ENCODE results near the gene GPR37L1.
A peak's percentile ranks its signal among the peaks of the same experiment; 100 is the strongest.

The GPR37L1 gene, protein sequence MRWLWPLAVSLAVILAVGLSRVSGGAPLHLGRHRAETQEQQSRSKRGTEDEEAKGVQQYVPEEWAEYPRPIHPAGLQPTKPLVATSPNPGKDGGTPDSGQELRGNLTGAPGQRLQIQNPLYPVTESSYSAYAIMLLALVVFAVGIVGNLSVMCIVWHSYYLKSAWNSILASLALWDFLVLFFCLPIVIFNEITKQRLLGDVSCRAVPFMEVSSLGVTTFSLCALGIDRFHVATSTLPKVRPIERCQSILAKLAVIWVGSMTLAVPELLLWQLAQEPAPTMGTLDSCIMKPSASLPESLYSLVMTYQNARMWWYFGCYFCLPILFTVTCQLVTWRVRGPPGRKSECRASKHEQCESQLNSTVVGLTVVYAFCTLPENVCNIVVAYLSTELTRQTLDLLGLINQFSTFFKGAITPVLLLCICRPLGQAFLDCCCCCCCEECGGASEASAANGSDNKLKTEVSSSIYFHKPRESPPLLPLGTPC

GRCh38 chr1:202122639-202123335 lies at the start of gene GPR37L1:
GPR37L1 (plus strand) TSS chr1:202122917; CDS start chr1:202122964, 47 bp downstream.
- H3K27ac ChIP-seq: no peak within 1 kb of the TSS
- peaks cover 8 to 19% (median 15%) of the 10 kb centered on the region in 10 experiments for H3K4me1 ChIP-seq
- H3K4me3 ChIP-seq: no peak within 1 kb of the TSS
- TF ChIP-seq Cebpa-rat (IDR thresholded peaks at IDR 0.05): no peak
- H3K36me3 ChIP-seq: no peaks in the 10 kb centered on the region
- no peaks in the 10 kb centered on the region for H4K20me1 ChIP-seq
- no peaks in the 10 kb centered on the region for H3K9me3 ChIP-seq (replicated peaks in 1 of 11)
- no peaks in the 10 kb centered on the region for H3K27me3 ChIP-seq
- no peak within 1 kb of the TSS for H3K4me2 ChIP-seq
- H3K9ac ChIP-seq: no peak within 1 kb of the TSS

GRCh38 chr1:202073206-202073605 lies 49.5 kb upstream of the GPR37L1 start:
- Histone ChIP-seq H3K4me3 (no peak overlapping the region), H3K36me3 (no peaks in the 10 kb centered on the region), H4K20me1 (peaks cover 0 to 4% (median 0%) of the 10 kb centered on the region in 11 experiments; a peak in 1 of 22 replicates), H3K9me3 (replicated peaks in 1 of 11) (no peaks in the 10 kb centered on the region), H3K27me3 (no peaks in the 10 kb centered on the region), H3K4me1 (peaks cover 0 to 22% (median 6%) of the 10 kb centered on the region in 10 experiments; a peak in 9 of 20 replicates), H3K4me2 (no peak overlapping the region), H3K9ac (no peak overlapping the region), H3K27ac (no peak overlapping the region)
- TF ChIP-seq Cebpa-rat (IDR thresholded peaks at IDR 0.05): no peak

DNA sequence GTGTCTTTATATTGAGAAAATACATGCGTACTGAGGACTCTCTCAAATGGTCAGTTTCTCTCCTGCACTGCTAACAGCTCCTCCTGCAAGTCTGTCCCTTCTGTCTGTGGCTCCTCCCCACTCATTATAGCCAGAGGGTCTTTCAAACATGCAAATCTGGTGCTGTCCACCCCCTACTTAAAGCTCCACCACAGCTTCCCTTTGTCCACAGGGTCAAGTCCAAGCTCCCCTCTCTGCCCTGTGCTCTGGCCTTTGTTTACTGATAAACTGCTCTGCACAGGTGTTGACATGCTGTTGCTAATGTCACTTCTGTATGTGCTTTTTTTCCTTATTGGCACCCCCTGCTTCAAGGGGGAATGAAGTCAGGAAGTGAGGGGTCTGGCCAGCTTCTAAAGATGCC lies 47.7 kb upstream of the GPR37L1 start:
- peaks cover 0 to 4% (median 0%) of the 10 kb centered on the region in 11 experiments; a peak in 1 of 22 replicates for H4K20me1 ChIP-seq
- H3K4me3 ChIP-seq: no peak overlapping the region
- H3K4me2 ChIP-seq: no peak overlapping the region
- no peak overlapping the region for H3K9ac ChIP-seq
- no peaks in the 10 kb centered on the region for H3K9me3 ChIP-seq (replicated peaks in 1 of 11)
- TF ChIP-seq Cebpa-rat (IDR thresholded peaks at IDR 0.05): no peak
- H3K36me3 ChIP-seq: no peaks in the 10 kb centered on the region
- H3K27me3 ChIP-seq: no peaks in the 10 kb centered on the region
- peaks cover 0 to 22% (median 6%) of the 10 kb centered on the region in 10 experiments; a peak in 9 of 20 replicates for H3K4me1 ChIP-seq
- H3K27ac ChIP-seq: no peak overlapping the region

DNA sequence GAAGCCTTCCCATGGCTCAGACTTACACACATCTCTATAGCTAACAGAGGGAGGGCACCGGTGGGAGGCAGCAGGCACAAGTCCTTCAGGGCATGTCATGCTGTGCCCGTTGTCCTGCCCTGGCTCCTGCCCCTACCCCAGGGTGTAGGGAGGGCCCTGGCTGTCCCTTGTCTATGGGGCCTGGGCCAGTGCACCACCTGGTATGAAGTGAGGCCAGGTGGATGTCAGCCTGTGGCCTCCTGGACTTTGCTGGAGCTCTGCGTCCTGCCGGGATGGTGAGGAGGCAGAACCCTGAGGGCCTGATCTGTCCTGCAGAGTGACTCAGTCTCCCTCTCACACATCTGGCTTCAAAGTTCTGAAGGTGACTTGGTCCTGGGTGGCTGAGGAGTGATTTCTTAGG lies 47.3 kb upstream of the GPR37L1 start:
- Histone ChIP-seq H3K36me3 (no peaks in the 10 kb centered on the region), H3K27me3 (no peaks in the 10 kb centered on the region), H3K4me3 (no peak overlapping the region), H3K9ac (no peak overlapping the region), H4K20me1 (peaks cover 0 to 4% (median 0%) of the 10 kb centered on the region in 11 experiments; a peak in 1 of 22 replicates), H3K27ac (no peak overlapping the region), H3K9me3 (replicated peaks in 1 of 11) (no peaks in the 10 kb centered on the region), H3K4me1 (peaks cover 0 to 22% (median 6%) of the 10 kb centered on the region in 10 experiments; a peak in 9 of 20 replicates), H3K4me2 (no peak overlapping the region)
- TF ChIP-seq Cebpa-rat (IDR thresholded peaks at IDR 0.05): no peak

GRCh38 chr1:202076050-202076511 lies 46.6 kb upstream of the GPR37L1 start:
- Histone ChIP-seq H3K4me3 (no peak overlapping the region), H3K4me1 (peaks cover 0 to 22% (median 6%) of the 10 kb centered on the region in 10 experiments; a peak in 9 of 20 replicates), H3K27me3 (no peaks in the 10 kb centered on the region), H3K27ac (0 out of 22 replicates have a peak overlapping the region, but pooled peaks of 1 of the 11 experiments have one; percentile 22), H4K20me1 (peaks cover 0 to 4% (median 0%) of the 10 kb centered on the region in 11 experiments; a peak in 1 of 22 replicates), H3K9ac (no peak overlapping the region), H3K36me3 (no peaks in the 10 kb centered on the region), H3K9me3 (replicated peaks in 1 of 11) (no peaks in the 10 kb centered on the region), H3K4me2 (peak overlapping the region in 2 of 11 experiments; percentile 36 to 68; a peak in 3 of 22 replicates)
- no peak for TF ChIP-seq Cebpa-rat (IDR thresholded peaks at IDR 0.05)

DNA sequence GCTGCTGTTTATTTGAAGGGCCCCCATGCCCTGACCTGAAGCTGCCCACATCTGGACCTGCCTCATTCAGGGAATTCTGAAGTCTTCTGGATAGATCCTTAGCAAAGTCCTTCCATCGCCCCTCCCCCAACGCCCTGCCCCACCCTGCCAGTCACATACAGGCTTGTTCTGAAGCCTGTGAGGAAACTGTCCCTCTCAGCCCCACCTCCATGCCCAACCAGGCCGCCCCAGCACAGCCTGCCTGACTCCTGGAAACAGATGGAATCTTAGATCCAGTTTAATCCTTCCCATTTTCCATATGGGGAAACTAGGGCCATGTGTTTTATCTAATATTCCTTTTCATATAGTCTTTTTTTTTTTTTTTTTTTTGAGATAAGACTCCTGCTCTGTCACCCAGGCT lies 44.5 kb upstream of the GPR37L1 start:
- peaks cover 0 to 22% (median 6%) of the 10 kb centered on the region in 10 experiments; a peak in 9 of 20 replicates for H3K4me1 ChIP-seq
- H3K4me3 ChIP-seq: no peak overlapping the region
- peaks cover 0 to 4% (median 0%) of the 10 kb centered on the region in 11 experiments; a peak in 1 of 22 replicates for H4K20me1 ChIP-seq
- H3K9ac ChIP-seq: no peak overlapping the region
- TF ChIP-seq Cebpa-rat (IDR thresholded peaks at IDR 0.05): no peak
- no peaks in the 10 kb centered on the region for H3K27me3 ChIP-seq
- H3K4me2 ChIP-seq: no peak overlapping the region
- H3K27ac ChIP-seq: no peak overlapping the region
- H3K36me3 ChIP-seq: no peaks in the 10 kb centered on the region
- H3K9me3 ChIP-seq (replicated peaks in 1 of 11): no peaks in the 10 kb centered on the region

DNA sequence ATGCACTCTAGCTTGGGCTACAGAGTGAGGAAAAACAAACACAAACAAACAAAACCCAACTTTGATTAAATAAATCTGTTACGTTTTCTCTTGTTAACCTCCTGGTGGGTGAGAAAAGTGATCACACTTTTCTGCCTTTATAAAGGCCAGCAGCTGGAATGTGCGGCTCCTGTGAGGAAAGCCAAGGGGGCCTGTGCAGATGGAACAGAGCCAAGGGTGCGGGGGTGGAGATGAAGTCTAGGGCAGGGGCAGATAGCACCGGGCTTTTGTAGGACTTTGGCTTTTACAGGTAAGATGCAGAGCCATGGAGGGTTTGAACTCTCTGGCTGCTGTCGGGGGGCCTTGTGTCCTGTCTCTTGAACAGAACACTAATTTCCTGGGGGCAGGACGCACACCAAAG lies 40.7 kb upstream of the GPR37L1 start:
- peaks cover 0 to 7% (median 5%) of the 10 kb centered on the region in 10 experiments; a peak in 10 of 20 replicates for H3K4me1 ChIP-seq
- TF ChIP-seq Cebpa-rat (IDR thresholded peaks at IDR 0.05): no peak
- no peaks in the 10 kb centered on the region for H3K36me3 ChIP-seq
- no peak overlapping the region for H3K27ac ChIP-seq
- H4K20me1 ChIP-seq: no peaks in the 10 kb centered on the region
- no peaks in the 10 kb centered on the region for H3K27me3 ChIP-seq
- H3K4me2 ChIP-seq: no peak overlapping the region
- H3K9ac ChIP-seq: no peak overlapping the region
- no peak overlapping the region for H3K4me3 ChIP-seq
- H3K9me3 ChIP-seq (replicated peaks in 1 of 11): no peaks in the 10 kb centered on the region

GRCh38 chr1:202084791-202085681 lies 37.7 kb upstream of the GPR37L1 start:
- Histone ChIP-seq H3K36me3 (no peaks in the 10 kb centered on the region), H3K4me3 (no peak overlapping the region), H4K20me1 (no peaks in the 10 kb centered on the region), H3K27ac (no peak overlapping the region), H3K9ac (no peak overlapping the region), H3K4me1 (peaks cover 0 to 4% (median 0%) of the 10 kb centered on the region in 10 experiments; a peak in 1 of 20 replicates), H3K27me3 (no peaks in the 10 kb centered on the region), H3K4me2 (no peak overlapping the region; a peak in 1 of 22 replicates), H3K9me3 (replicated peaks in 1 of 11) (no peaks in the 10 kb centered on the region)
- TF ChIP-seq Cebpa-rat (IDR thresholded peaks at IDR 0.05): no peak

All from BLaER1 treated with 17β-estradiol and CSF1 and Interleukin-3, amounts not matched to agents 10 nM and 100 nM (cell line).